Hepatocyte (in vitro differentiated cells): Measurements from ENCODE around the gene ANKRD36C. TPM values are rescaled to one million over a fixed set of nuclear protein-coding genes. Genes with fewer than 3 reads are reported as not detected.
"Not testable (repeated sequence)": the region's sequence is repeated elsewhere in the genome, so short reads cannot be mapped to it uniquely, and the experiment has no call there.

Experiments used
- DNase-seq: peaks from one replicate; pipeline ENCODE4 v3.0.0-alpha.2; 2016; ENCODE audit warnings: low spot score
- H2AFZ ChIP-seq: fragments of 200-600 bp; sonication (generic); 2 replicates; pipeline ENCODE4 v1.6.0; 2016; ENCODE audit warnings: antibody characterized with exemption, mild to moderate bottlenecking
- H3K27ac ChIP-seq: fragments of 200-600 bp; sonication (generic); 2 replicates; pipeline ENCODE4 v1.5.1; 2016; ENCODE audit warnings: mild to moderate bottlenecking
- H3K27me3 ChIP-seq: fragments of 200-600 bp; sonication (generic); 2 replicates; pipeline ENCODE4 v1.6.1; 2016
- H3K36me3 ChIP-seq: fragments of 200-600 bp; sonication (generic); replicated peaks from 2 replicates; pipeline ENCODE4 v1.5.1; 2016; ENCODE audit warnings: low read depth; ENCODE audit not compliant: insufficient read depth
- H3K4me1 ChIP-seq: fragments of 200-600 bp; sonication (generic); 2 replicates; pipeline ENCODE4 v1.5.1; 2016; ENCODE audit warnings: mild to moderate bottlenecking, moderate library complexity; ENCODE audit not compliant: insufficient read depth
- H3K4me2 ChIP-seq: fragments of 200-600 bp; sonication (generic); 2 replicates; pipeline ENCODE4 v1.6.0; 2016
- H3K4me3 ChIP-seq: fragments of 200-600 bp; sonication (generic); 2 replicates; pipeline ENCODE4 v1.5.1; 2016; ENCODE audit warnings: mild to moderate bottlenecking
- H3K79me2 ChIP-seq: fragments of 200-600 bp; sonication (generic); 2 replicates; pipeline ENCODE4 v1.6.0; 2017; ENCODE audit warnings: mild to moderate bottlenecking
- H3K9me2 ChIP-seq: fragments of 200-600 bp; sonication (generic); replicated peaks from 2 replicates; pipeline ENCODE4 v1.6.0; 2017; ENCODE audit warnings: mild to moderate bottlenecking; ENCODE audit not compliant: insufficient read depth
- H3K9me3 ChIP-seq: fragments of 200-600 bp; sonication (generic); 2 replicates; pipeline ENCODE4 v1.5.1; 2016; ENCODE audit warnings: low read depth, mild to moderate bottlenecking
- H4K20me1 ChIP-seq: fragments of 200-600 bp; sonication (generic); 2 replicates; pipeline ENCODE4 v1.6.0; 2016; ENCODE audit warnings: mild to moderate bottlenecking; ENCODE audit not compliant: insufficient read depth, poor library complexity, severe bottlenecking
- WGBS: methylation state at CpG from one replicate; pipeline ENCODE4 v1.1.6; 2016; ENCODE audit warnings: low lambda C conversion rate; ENCODE audit errors: missing lambda C conversion rate; 5-methylcytosine and 5-hydroxymethylcytosine counted together
- polyA plus RNA-seq: library from polyadenylated mRNA; unstranded; fragments of >200 nt; fragmentation: Nextera tagmentation; extraction: Ambion mirVana; gene quantifications from 2 replicates; pipeline ENCODE4 v1.2.1, GENCODE V29; 2016
- total RNA-seq: library from RNA; depleted of rRNA; stranded (reverse); fragments of >200 nt; gene quantifications from 2 replicates; pipeline ENCODE4 v1.2.3, GENCODE V29; 2014

Gene ANKRD36C
- 24.9 and 29.6 TPM in 2 replicates for total RNA-seq
- 16.8 and 23.4 TPM in 2 replicates for polyA plus RNA-seq

DNA sequence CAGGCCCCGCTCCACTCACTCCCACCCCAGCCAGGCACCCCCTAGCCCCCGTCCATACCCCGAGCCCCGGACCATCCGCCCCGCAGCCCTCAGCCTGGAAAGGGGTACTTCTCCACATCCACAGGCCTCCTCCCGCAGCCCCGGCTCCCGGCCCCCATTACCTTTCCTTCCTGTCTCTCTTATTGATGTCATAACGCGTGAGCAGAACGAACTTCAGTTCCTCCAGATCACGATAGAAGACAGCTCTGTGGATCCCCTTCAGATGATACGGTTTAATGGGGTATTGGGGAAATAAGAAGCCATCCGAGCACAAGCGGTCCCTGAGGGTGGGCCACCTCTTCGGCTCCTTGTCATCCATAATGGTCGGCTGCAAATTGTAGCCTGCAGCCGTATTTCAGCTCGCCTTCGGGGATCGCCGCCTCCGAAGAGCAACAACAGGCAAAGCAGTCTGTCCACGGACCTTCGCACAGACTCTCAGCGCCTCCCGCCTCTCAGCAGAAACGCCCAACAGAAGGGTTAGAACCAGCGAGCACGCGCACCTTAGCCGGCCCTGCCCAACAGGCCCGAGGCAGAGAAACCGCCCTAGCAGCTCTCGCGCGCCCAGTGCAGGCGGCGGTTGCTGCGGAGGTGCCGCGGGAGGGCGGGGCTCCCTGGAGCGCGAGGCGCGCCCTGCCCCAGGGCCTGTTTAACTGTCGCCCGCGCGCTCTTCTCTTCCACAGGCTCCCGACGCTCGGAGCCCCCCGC, at the start of gene ANKRD36C:
Gene ANKRD36C, minus strand, starts transcription at position 474 of the 744 bp plus-strand sequence. Its CDS starts 116 bp downstream, at position 358.
- Histone ChIP-seq H3K4me2 (peak within 1 kb of the TSS; percentile 100), H3K27ac (peak within 1 kb of the TSS; percentile 88), H3K4me3 (peak within 1 kb of the TSS; percentile 93), H2AFZ (peak within 1 kb of the TSS; percentile 100)
- WGBS: 1% methylated on average over 27 of the region's 56 CpGs
- H3K27me3 ChIP-seq, H3K9me2 ChIP-seq, H3K9me3 ChIP-seq, H4K20me1 ChIP-seq, H3K4me1 ChIP-seq, H3K79me2 ChIP-seq, H3K36me3 ChIP-seq: not testable (repeated sequence)
- DNase-seq: peak; percentile 19

DNA sequence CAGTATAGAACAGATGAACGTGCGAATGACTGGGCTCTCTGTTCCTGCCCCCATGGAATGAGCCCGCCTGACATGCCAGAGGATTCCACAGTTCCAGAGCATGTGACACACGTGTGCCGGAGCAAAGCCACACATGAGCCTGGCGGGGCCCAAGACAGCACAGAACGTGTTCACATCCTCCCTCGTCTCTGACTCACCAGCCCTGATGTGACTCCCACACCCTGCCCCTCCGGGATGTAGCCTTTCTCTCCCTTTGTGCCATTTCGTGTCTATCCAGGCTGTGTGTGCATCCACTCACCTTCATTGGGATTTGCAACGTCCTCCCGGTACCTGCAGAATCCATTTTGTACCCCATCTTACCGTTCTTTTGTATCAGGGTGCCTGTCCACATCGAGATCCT, 43.9 kb upstream of the ANKRD36C start:
- H3K27ac ChIP-seq, H3K4me1 ChIP-seq, H2AFZ ChIP-seq, H3K4me3 ChIP-seq, H4K20me1 ChIP-seq, H3K9me2 ChIP-seq, H3K4me2 ChIP-seq, H3K36me3 ChIP-seq, H3K79me2 ChIP-seq, H3K27me3 ChIP-seq, H3K9me3 ChIP-seq, DNase-seq: not testable (repeated sequence)
- WGBS: no CpG with 5 or more reads among the region's 14 CpGs

- not testable (repeated sequence) for H3K9me3 ChIP-seq, H2AFZ ChIP-seq, H3K36me3 ChIP-seq, DNase-seq, H3K9me2 ChIP-seq, H3K4me2 ChIP-seq, H3K4me3 ChIP-seq, H3K27me3 ChIP-seq, H3K4me1 ChIP-seq, H3K27ac ChIP-seq, H4K20me1 ChIP-seq, H3K79me2 ChIP-seq
- no CpG with 5 or more reads among the region's 34 CpGs for WGBS
Observed at GRCh38 chr2:96034792-96035191, 43.2 kb upstream of the ANKRD36C start, which contains the start of gene GPAT2. Gene GPAT2, minus strand, starts transcription at chr2:96034916. Its CDS starts 2,557 bp downstream, at chr2:96032359.

DNA sequence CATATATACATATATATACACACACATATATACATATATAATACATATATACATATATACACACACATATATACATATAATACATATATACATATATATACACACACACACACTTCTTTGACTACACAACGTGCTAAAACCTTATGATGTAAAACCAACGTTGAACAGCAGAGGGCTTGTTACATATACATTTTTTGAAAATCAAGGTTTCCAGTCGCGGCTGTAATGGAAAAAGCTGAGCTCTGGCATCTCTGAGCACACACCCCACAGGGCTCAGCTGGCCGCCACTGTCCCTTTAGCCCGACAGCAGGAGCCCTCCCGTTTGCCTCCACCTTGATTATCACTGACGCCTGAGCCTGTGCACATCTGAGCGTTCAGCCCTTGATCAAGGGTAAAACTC, 42.4 kb upstream of the ANKRD36C start:
- not testable (repeated sequence) for H3K9me3 ChIP-seq, H4K20me1 ChIP-seq, H3K4me3 ChIP-seq, H3K27ac ChIP-seq, H3K36me3 ChIP-seq, H3K4me1 ChIP-seq, H3K27me3 ChIP-seq, DNase-seq, H3K79me2 ChIP-seq, H3K4me2 ChIP-seq, H2AFZ ChIP-seq, H3K9me2 ChIP-seq
- no CpG with 5 or more reads among the region's 9 CpGs for WGBS

DNA sequence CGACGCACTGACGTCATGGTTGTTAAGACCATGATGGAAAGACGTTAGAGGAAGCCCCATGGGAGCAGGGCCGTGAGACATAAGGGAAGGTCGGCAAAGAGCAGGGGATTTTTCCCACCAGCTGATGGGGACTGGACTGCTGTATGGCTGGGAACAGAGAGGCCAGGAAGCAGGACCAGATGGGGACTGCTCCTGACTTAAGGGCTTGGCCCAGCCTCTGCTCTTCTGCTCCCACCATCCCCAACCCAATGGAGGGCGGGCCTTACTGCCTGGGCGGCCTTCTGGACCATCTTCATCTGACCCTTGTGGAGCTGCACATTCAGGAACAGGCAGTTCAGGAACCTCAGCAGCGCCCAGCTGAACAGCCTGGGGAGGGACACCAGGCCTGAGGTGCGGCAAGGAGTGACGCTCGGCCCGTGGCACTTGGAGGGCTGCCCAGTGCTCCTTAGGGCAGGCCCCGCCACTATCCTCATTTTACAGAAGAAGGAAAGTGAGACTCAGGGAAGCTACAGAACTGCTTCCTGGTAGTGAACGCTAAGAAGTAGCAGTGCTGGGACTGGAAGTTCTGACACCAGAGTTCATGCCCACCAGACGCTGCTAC, 36.2 kb upstream of the ANKRD36C start:
- not testable (repeated sequence) for H3K79me2 ChIP-seq

DNA sequence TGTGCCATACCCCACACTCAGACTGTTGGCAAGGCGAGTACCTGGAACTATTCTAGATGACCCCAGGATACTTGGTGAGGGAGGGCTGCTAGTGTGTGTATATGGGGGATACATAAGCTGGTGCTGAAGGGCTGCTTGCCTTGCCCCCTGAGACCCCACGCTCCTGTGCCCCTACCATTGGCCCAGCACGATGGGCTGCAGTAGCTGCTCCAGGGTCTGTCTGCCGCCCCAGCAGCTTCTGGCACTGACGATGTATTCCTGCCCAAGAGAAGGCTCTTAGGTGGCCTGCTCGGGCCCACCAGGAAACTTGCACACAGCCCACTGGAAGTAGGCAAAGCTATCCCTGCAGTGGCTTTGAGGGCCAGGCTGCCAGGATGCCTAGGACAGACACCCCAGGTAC, 34.1 kb upstream of the ANKRD36C start:
- H3K79me2 ChIP-seq, H3K36me3 ChIP-seq, H3K27me3 ChIP-seq, H3K4me3 ChIP-seq, H2AFZ ChIP-seq, H3K27ac ChIP-seq, H3K9me3 ChIP-seq, H4K20me1 ChIP-seq, H3K4me1 ChIP-seq, H3K4me2 ChIP-seq, H3K9me2 ChIP-seq, DNase-seq: not testable (repeated sequence)
- WGBS: 93% methylated on average over 4 of the region's 6 CpGs

More for the DNA sequence above, 36.2 kb upstream of the ANKRD36C start:
- not testable (repeated sequence) for H3K27me3 ChIP-seq, H4K20me1 ChIP-seq, H3K4me2 ChIP-seq, H3K36me3 ChIP-seq, H3K9me2 ChIP-seq, DNase-seq, H3K4me3 ChIP-seq, H3K9me3 ChIP-seq, H3K27ac ChIP-seq, H2AFZ ChIP-seq, H3K4me1 ChIP-seq
- no CpG with 5 or more reads among the region's 16 CpGs for WGBS
